HepG2 (cell line): ENCODE measurements around the gene TMEM87A. TPM values are rescaled to one million over a fixed set of nuclear protein-coding genes. Genes with fewer than 3 reads are reported as not detected.
A peak's percentile ranks its signal among the peaks of the same experiment; 100 is the strongest.

ENCODE experiments used
- ARNTL ChIP-seq: sonication (generic); formaldehyde crosslinking; IDR thresholded peaks from 2 replicates; pipeline ENCODE4 v1.4.0; 2020; ENCODE audit warnings: mild to moderate bottlenecking, missing genetic modification reagents
- ATF5 ChIP-seq: sonication (generic); formaldehyde crosslinking; IDR thresholded peaks from 2 replicates; pipeline ENCODE4 v1.4.0; 2020; ENCODE audit warnings: mild to moderate bottlenecking, low read depth, missing genetic modification reagents
- ETV5 ChIP-seq: IDR thresholded peaks from 2 replicates; pipeline ENCODE4 v1.6.1; 2018; ENCODE audit warnings: missing biosample characterization, missing genetic modification reagents, inconsistent platforms, borderline replicate concordance
- FOXA1 ChIP-seq, 2 experiments: fragments of 450-650 bp in 1 of 2; sonication (generic) in 1 of 2; formaldehyde crosslinking in 1 of 2; IDR thresholded peaks; 2 replicates each; pipeline versions ENCODE4 v1.4.0 to v1.6.1; 2016 to 2020; ENCODE audit warnings: missing genetic modification reagents in 1 of 2
- HES4 ChIP-seq: sonication (generic); formaldehyde crosslinking; IDR thresholded peaks from 2 replicates; pipeline ENCODE4 v1.9.0; 2021; ENCODE audit warnings: mild to moderate bottlenecking, missing genetic modification reagents, borderline replicate concordance
- MYNN ChIP-seq: sonication (generic); formaldehyde crosslinking; IDR thresholded peaks from 2 replicates; pipeline ENCODE4 v1.4.0; 2020; ENCODE audit warnings: mild to moderate bottlenecking, low read depth, missing genetic modification reagents
- NAIF1 ChIP-seq: sonication (generic); formaldehyde crosslinking; IDR thresholded peaks from 2 replicates; pipeline ENCODE4 v1.5.0; 2020; ENCODE audit warnings: mild to moderate bottlenecking, missing genetic modification reagents, borderline replicate concordance
- NR2F6 ChIP-seq, 2 experiments: IDR thresholded peaks; 2 replicates each; pipeline ENCODE4 v1.6.1; 2016; ENCODE audit warnings: antibody characterized with exemption in 1 of 2, mild to moderate bottlenecking in 1 of 2
- SIX4 ChIP-seq: sonication (generic); formaldehyde crosslinking; IDR thresholded peaks from 2 replicates; pipeline ENCODE4 v1.4.0; 2020; ENCODE audit warnings: missing genetic modification reagents
- SKI ChIP-seq: fragments of 450-650 bp; IDR thresholded peaks from one replicate; pipeline ENCODE4 v1.6.1; 2018; ENCODE audit warnings: mild to moderate bottlenecking; ENCODE audit not compliant: partially characterized antibody
- SPEN ChIP-seq: sonication (generic); formaldehyde crosslinking; IDR thresholded peaks from 2 replicates; pipeline ENCODE4 v1.5.1; 2020; ENCODE audit warnings: low read depth, mild to moderate bottlenecking, missing genetic modification reagents
- ZBTB10 ChIP-seq: sonication (generic); formaldehyde crosslinking; IDR thresholded peaks from 2 replicates; pipeline ENCODE4 v1.4.0; 2020; ENCODE audit warnings: missing genetic modification reagents, borderline replicate concordance
- ZBTB2 ChIP-seq: sonication (generic); formaldehyde crosslinking; IDR thresholded peaks from 2 replicates; pipeline ENCODE4 v1.8.0; 2022; ENCODE audit warnings: low read depth, missing genetic modification reagents
- ZFP36L1 ChIP-seq: sonication (generic); formaldehyde crosslinking; IDR thresholded peaks from 2 replicates; pipeline ENCODE4 v1.8.0; 2022; ENCODE audit warnings: mild to moderate bottlenecking, missing genetic modification reagents, moderate library complexity
- ZNF17 ChIP-seq: sonication (generic); formaldehyde crosslinking; IDR thresholded peaks from 2 replicates; pipeline ENCODE4 v1.5.0; 2020; ENCODE audit warnings: mild to moderate bottlenecking, missing genetic modification reagents
- ZNF414 ChIP-seq: sonication (generic); formaldehyde crosslinking; IDR thresholded peaks from 2 replicates; pipeline ENCODE4 v1.5.0; 2020; ENCODE audit warnings: missing genetic modification reagents
- ZXDC ChIP-seq: sonication (generic); formaldehyde crosslinking; IDR thresholded peaks from 2 replicates; pipeline ENCODE4 v1.5.0; 2020; ENCODE audit warnings: mild to moderate bottlenecking, missing genetic modification reagents
- polyA plus RNA-seq, 8 experiments: library from polyadenylated mRNA; depleted of rRNA in 3 of 8; stranded (reverse) in 7 of 8; unstranded in 1 of 8; fragments of >200 nt; fragmentation: Illumina TruSeq in 4 of 8; extraction: Trizol in 4 of 8; gene quantifications; 2 replicates each; pipeline versions ENCODE4 v1.2.1 to v1.2.3, GENCODE V29; 2011 to 2016; ENCODE audit warnings: low read depth in 4 of 8, missing spikeins in 1 of 8, mixed read lengths in 1 of 8; ENCODE audit not compliant: insufficient read depth in 1 of 8
- total RNA-seq, 5 experiments: library from RNA; depleted of rRNA; stranded (reverse); fragments of >200 nt; fragmentation: Illumina TruSeq; extraction: Trizol; gene quantifications; 2 replicates each; pipeline ENCODE4 v1.2.3, GENCODE V29; 2016; ENCODE audit warnings: low read depth in 1 of 5

The TMEM87A gene
- total and polyA plus RNA-seq, 2 of the 13 experiments (the other 11 are each of a cell fraction or from before 2014, with no cell fraction given): 20.2 to 42.8 TPM

GRCh38 chr15:42272939-42273899 is at the start of gene TMEM87A, which contains the start of gene GANC (continued):
- TF ChIP-seq ZBTB10 (CRISPR knock-in tag): 0 out of 2 replicates have a peak, but pooled peaks have one; percentile 62
- TF ChIP-seq FOXA1 (IDR thresholded peaks at IDR 0.05): no peak
- peak; percentile 73 for TF ChIP-seq FOXA1 (CRISPR knock-in tag; IDR thresholded peaks at IDR 0.05)
- peak; percentile 88; the same call in 1 of the 2 replicates for TF ChIP-seq ZXDC (CRISPR knock-in tag)
- TF ChIP-seq ARNTL (CRISPR knock-in tag): no peak
- TF ChIP-seq ATF5 (CRISPR knock-in tag): no peak
- no peak for TF ChIP-seq ZNF17 (CRISPR knock-in tag)
- TF ChIP-seq HES4: 0 out of 2 replicates have a peak, but pooled peaks have one; percentile 61
- TF ChIP-seq ZNF414 (CRISPR knock-in tag): no peak
- 0 out of 2 replicates have a peak, but pooled peaks have one; percentile 14 for TF ChIP-seq NAIF1 (CRISPR knock-in tag)
- TF ChIP-seq ZFP36L1 (CRISPR knock-in tag): no peak
- 0 out of 2 replicates have a peak, but pooled peaks have one; percentile 24 for TF ChIP-seq ZBTB2
- TF ChIP-seq SKI: no peak
- no peak for TF ChIP-seq NR2F6 (IDR thresholded peaks at IDR 0.05)
- TF ChIP-seq NR2F6 (CRISPR knock-in tag; IDR thresholded peaks at IDR 0.05): no peak
- TF ChIP-seq SPEN (CRISPR knock-in tag): peak; percentile 83; the same call in 1 of the 2 replicates
- no peak; the same call in 1 of the 2 replicates for TF ChIP-seq SIX4
- peak; percentile 84; the same call in 1 of the 2 replicates for TF ChIP-seq MYNN
- TF ChIP-seq ETV5: peak; percentile 91
